GM12878 (cell line): ENCODE measurements around the gene AP3S1. TPM values are rescaled to one million over a fixed set of nuclear protein-coding genes. Genes with fewer than 3 reads are reported as not detected.

Source experiments
- BHLHE40 ChIP-seq, 2 experiments: fragments of 450-650 bp in 1 of 2; IDR thresholded peaks; 2 replicates each; pipeline ENCODE4 v1.6.1; 2011 to 2017; ENCODE audit warnings: low read depth in 2 of 2, borderline replicate concordance in 1 of 2, improper control_type of control experiment in 1 of 2, low read length in 1 of 2, mild to moderate bottlenecking in 1 of 2
- CEBPZ ChIP-seq: fragments of 150-350 bp; IDR thresholded peaks from 2 replicates; pipeline ENCODE4 v1.6.1; 2016; ENCODE audit warnings: low read depth, low read length
- DPF2 ChIP-seq: fragments of 450-650 bp; IDR thresholded peaks from 2 replicates; pipeline ENCODE4 v1.6.1; 2017; ENCODE audit warnings: mild to moderate bottlenecking
- E4F1 ChIP-seq: fragments of 450-650 bp; IDR thresholded peaks from 2 replicates; pipeline ENCODE4 v1.6.1; 2018; ENCODE audit warnings: borderline replicate concordance, mild to moderate bottlenecking; ENCODE audit not compliant: partially characterized antibody
- GATAD2B ChIP-seq: fragments of 450-650 bp; conservative IDR thresholded peaks from 2 replicates; pipeline ENCODE4 v1.6.1; 2017; ENCODE audit warnings: low read depth, mild to moderate bottlenecking, moderate library complexity
- IRF3 ChIP-seq: fragments of 450-650 bp; IDR thresholded peaks from 2 replicates; pipeline ENCODE4 v1.6.1; 2014; ENCODE audit warnings: mild to moderate bottlenecking
- JUND ChIP-seq: IDR thresholded peaks from 2 replicates; pipeline ENCODE4 v1.6.1; 2012; ENCODE audit warnings: low read depth, mild to moderate bottlenecking, low read length, improper control_type of control experiment, moderate library complexity
- POLR2A ChIP-seq: IDR thresholded peaks from 2 replicates; pipeline ENCODE4 v1.6.1; 2011; ENCODE audit warnings: low read depth, mild to moderate bottlenecking, low read length
- SKIL ChIP-seq: fragments of 450-650 bp; IDR thresholded peaks from 2 replicates; pipeline ENCODE4 v1.6.1; 2017; ENCODE audit warnings: mild to moderate bottlenecking, low read depth, inconsistent platforms; ENCODE audit not compliant: poor library complexity, severe bottlenecking
- SP1 ChIP-seq: IDR thresholded peaks from one replicate; pipeline ENCODE4 v1.6.1; 2011; ENCODE audit warnings: low read depth, low read length
- SUPT20H ChIP-seq: IDR thresholded peaks from 2 replicates; pipeline ENCODE4 v1.6.1; 2011; ENCODE audit warnings: low read depth, mild to moderate bottlenecking, low read length, moderate library complexity, borderline replicate concordance; ENCODE audit not compliant: control insufficient read depth
- SUZ12 ChIP-seq: fragments of 200-600 bp; sonication (generic); IDR thresholded peaks from one replicate; pipeline ENCODE4 v1.6.1; 2018; ENCODE audit warnings: antibody characterized with exemption, mild to moderate bottlenecking; ENCODE audit not compliant: unreplicated experiment
- TCF3 ChIP-seq: IDR thresholded peaks from 2 replicates; pipeline ENCODE4 v1.6.1; 2012; ENCODE audit warnings: low read depth, mild to moderate bottlenecking, low read length, borderline replicate concordance; ENCODE audit not compliant: insufficient read depth
- ZNF622 ChIP-seq: fragments of 450-650 bp; IDR thresholded peaks from 2 replicates; pipeline ENCODE4 v1.6.1; 2017; ENCODE audit warnings: mild to moderate bottlenecking, inconsistent platforms
- ZNF687 ChIP-seq: fragments of 450-650 bp; IDR thresholded peaks from 2 replicates; pipeline ENCODE4 v1.6.1; 2017; ENCODE audit warnings: mild to moderate bottlenecking, moderate library complexity
- polyA plus RNA-seq, 11 experiments: library from polyadenylated mRNA; depleted of rRNA in 4 of 11; unstranded in 6 of 11; stranded (reverse) in 5 of 11; fragments of >200 nt; fragmentation: Nextera tagmentation in 4 of 11; fragmentation: Illumina TruSeq in 1 of 11; extraction: Ambion mirVana in 4 of 11; extraction: Trizol in 1 of 11; gene quantifications; 1 replicate in 1 of 11; 2 replicates in 10 of 11; pipeline versions ENCODE4 v1.2.1 to v1.2.3, GENCODE V29; 2011 to 2016; ENCODE audit warnings: inconsistent platforms in 2 of 11, missing spikeins in 2 of 11, low read depth in 1 of 11
- total RNA-seq, 4 experiments: library from RNA; depleted of rRNA in 3 of 4; stranded (reverse); fragments of >200 nt in 3 of 4; fragmentation: Illumina TruSeq in 1 of 4; extraction: Trizol in 1 of 4; gene quantifications; 2 replicates each; pipeline versions ENCODE4 v1.2.1 to v1.2.3, GENCODE V29; 2013 to 2021

Gene AP3S1
- total and polyA plus RNA-seq, 10 of the 15 experiments (the other 5 are each of a cell fraction or from before 2014, with no cell fraction given), result 36.4 to 137 (median 67.5) TPM

GRCh38 chr5:115842089-115842935 is 577 bp downstream of the AP3S1 start (continued):
- no peak for TF ChIP-seq POLR2A
- no peak for TF ChIP-seq CEBPZ
- peak; percentile 40 for TF ChIP-seq DPF2
- TF ChIP-seq TCF3, result peak; percentile 12; the same call in 1 of the 2 replicates
- no peak for TF ChIP-seq SP1
- TF ChIP-seq ZNF687, result no peak
- TF ChIP-seq SKIL, result peak; percentile 46
- TF ChIP-seq SUPT20H, result no peak
- no peak for TF ChIP-seq IRF3
- TF ChIP-seq GATAD2B, result peak; percentile 80; the same call in 1 of the 2 replicates
- TF ChIP-seq BHLHE40 (IDR thresholded peaks at IDR 0.05; ENCODE audit: borderline replicate concordance in 1 of 2, low read depth in 2 of 2, low read length in 1 of 2), result peak; percentile 70 to 72; a peak in 3 of 4 replicates
- no peak for TF ChIP-seq ZNF622
- TF ChIP-seq E4F1, result no peak
- no peak for TF ChIP-seq SUZ12
- TF ChIP-seq JUND, result no peak
